Measurements from ENCODE around the gene IRF2BPL. TPM values are rescaled to one million over a fixed set of nuclear protein-coding genes. Genes with fewer than 3 reads are reported as not detected.

IRF2BPL gene
- total RNA-seq, 1 experiment from 2014 or later: 74.6 TPM

DNA sequence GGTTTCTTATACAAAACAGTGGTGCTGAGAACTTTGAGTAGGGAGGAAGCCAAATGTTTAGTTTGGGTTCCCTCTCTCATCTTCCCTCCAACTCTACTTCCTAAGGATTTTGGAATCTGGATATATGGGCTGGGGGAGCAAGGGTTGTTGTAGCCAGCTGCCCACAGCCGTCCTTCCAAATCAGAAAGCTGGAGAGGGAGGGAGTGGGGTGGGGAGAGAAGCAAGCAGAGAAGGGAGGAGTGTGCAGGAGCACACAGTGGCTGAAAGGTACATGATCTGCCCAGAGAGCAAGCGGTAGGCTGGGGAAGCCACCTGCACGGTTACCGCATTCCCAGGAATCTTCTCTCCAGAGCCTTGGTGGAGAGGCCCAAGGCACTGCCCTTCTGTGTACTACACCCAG, 52.7 kb downstream of the IRF2BPL start (continued):
- TF ChIP-seq JUND (IDR thresholded peaks at IDR 0.05) (no peak), POLR2A (IDR thresholded peaks at IDR 0.05; ENCODE audit: borderline replicate concordance, extremely low read depth, insufficient read depth, insufficient read length) (no peak), YY1 (IDR thresholded peaks at IDR 0.05; ENCODE audit: extremely low read depth, insufficient replicate concordance, low read depth, low read length) (no peak), MAX (IDR thresholded peaks at IDR 0.05) (no peak), RAD21 (IDR thresholded peaks at IDR 0.05; ENCODE audit: low read depth) (no peak)

DNA sequence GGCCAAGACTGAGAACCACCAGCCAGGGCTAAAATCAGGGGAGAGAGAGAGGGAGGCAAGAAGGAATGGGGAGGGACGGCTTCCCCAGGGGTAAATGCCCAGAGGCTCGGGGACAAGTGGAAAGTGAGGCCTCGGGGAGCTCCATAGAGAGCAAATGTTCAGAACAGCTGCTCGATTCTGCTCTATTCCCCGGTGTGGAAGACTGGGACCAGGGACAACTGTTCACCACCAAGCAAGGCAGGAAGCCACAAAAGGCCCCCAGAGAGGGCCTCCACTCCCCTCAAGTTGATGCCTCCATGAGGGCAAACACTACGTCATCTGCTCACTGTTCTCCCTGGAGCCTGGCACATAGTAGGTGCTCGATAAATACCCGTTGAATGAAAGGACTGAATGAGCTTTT, 53.5 kb downstream of the IRF2BPL start:
- CTCF ChIA-PET: no interaction called here

More for the DNA sequence above, 53.5 kb downstream of the IRF2BPL start:
- Histone ChIP-seq H3K4me1 (ENCODE audit: control insufficient read depth in 1 of 2, insufficient read depth in 2 of 2, low read length in 2 of 2) (peaks cover 10 to 20% of the 10 kb centered on the region in 2 experiments; a peak in 3 of 4 replicates), H3K9ac (ENCODE audit: low read length) (no peak overlapping the region), H3K36me3 (ENCODE audit: control insufficient read depth in 1 of 2, insufficient read depth in 2 of 2, low read length in 2 of 2) (no peaks in the 10 kb centered on the region), H3K27me3 (ENCODE audit: insufficient read depth, low read length) (no peaks in the 10 kb centered on the region), H3K9me2 (ENCODE audit: insufficient read depth) (no peaks in the 10 kb centered on the region), H2AFZ (ENCODE audit: low read depth, low read length, poor library complexity, severe bottlenecking) (no peak overlapping the region), H3K4me3 (replicated peaks in 1 of 2; ENCODE audit: low read depth in 1 of 2, low read length in 2 of 2) (no peak overlapping the region), H3K27ac (ENCODE audit: low read depth, low read length) (no peak overlapping the region), H4K20me1 (ENCODE audit: insufficient read depth) (no peaks in the 10 kb centered on the region), H3K9me3 (ENCODE audit: control insufficient read depth in 1 of 2, insufficient read depth in 1 of 2, low read depth in 1 of 2, low read length in 2 of 2) (no peaks in the 10 kb centered on the region), H3K4me2 (ENCODE audit: low read length) (no peak overlapping the region), H3K79me2 (ENCODE audit: insufficient read depth, low read length) (no peaks in the 10 kb centered on the region)
- BruUV-seq (replicated peaks): no TSS peak
- DNase-seq (ENCODE audit: low read depth, low spot score) (no peak), ATAC-seq (no peak)
- intact Hi-C loops (cut with micrococcal nuclease): no loop called here
- ChIA-PET RAD21 (ENCODE audit: low non-redundant PET in 1 of 2, low total read pairs in 2 of 2, uncharacterized antibody in 2 of 2, unreplicated experiment in 2 of 2) (no interaction called here), POLR2A (interaction anchor here (1.0 kb wide), 1 partner anchor 13 kb away, joined by 4 read pairs; no protein-coding TSS in a partner anchor)
- no peak for TF ChIP-seq ZNF274 (IDR thresholded peaks at IDR 0.05; ENCODE audit: low read depth, low read length)
- TF ChIP-seq, protein P1, sequence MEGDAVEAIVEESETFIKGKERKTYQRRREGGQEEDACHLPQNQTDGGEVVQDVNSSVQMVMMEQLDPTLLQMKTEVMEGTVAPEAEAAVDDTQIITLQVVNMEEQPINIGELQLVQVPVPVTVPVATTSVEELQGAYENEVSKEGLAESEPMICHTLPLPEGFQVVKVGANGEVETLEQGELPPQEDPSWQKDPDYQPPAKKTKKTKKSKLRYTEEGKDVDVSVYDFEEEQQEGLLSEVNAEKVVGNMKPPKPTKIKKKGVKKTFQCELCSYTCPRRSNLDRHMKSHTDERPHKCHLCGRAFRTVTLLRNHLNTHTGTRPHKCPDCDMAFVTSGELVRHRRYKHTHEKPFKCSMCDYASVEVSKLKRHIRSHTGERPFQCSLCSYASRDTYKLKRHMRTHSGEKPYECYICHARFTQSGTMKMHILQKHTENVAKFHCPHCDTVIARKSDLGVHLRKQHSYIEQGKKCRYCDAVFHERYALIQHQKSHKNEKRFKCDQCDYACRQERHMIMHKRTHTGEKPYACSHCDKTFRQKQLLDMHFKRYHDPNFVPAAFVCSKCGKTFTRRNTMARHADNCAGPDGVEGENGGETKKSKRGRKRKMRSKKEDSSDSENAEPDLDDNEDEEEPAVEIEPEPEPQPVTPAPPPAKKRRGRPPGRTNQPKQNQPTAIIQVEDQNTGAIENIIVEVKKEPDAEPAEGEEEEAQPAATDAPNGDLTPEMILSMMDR (IDR thresholded peaks at IDR 0.05 in 2 of 3, conservative IDR thresholded peaks at IDR 0.05 in 1 of 3; ENCODE audit: borderline replicate concordance in 1 of 3, insufficient read depth in 1 of 3, low read depth in 2 of 3, low read length in 2 of 3): no peak
- no peak for TF ChIP-seq EGR1 (IDR thresholded peaks at IDR 0.05; ENCODE audit: low read depth)
- no peak for TF ChIP-seq EZH2 (IDR thresholded peaks at IDR 0.05)
- no peak for TF ChIP-seq ELF1 (IDR thresholded peaks at IDR 0.05; ENCODE audit: borderline replicate concordance, low read depth)

Other genes with a start within 250 kb of the IRF2BPL start
- gene ANGEL1, start 215.8 kb downstream of the IRF2BPL start, total RNA-seq (2021; ENCODE audit: unreplicated experiment): 20.6 TPM
- gene LRRC74A, start 202.3 kb downstream of the IRF2BPL start, total RNA-seq (2021; ENCODE audit: unreplicated experiment): not detected
- gene CIPC, start 69.5 kb upstream of the IRF2BPL start, total RNA-seq (2021; ENCODE audit: unreplicated experiment): 20.6 TPM
- 0.10 TPM for gene ZDHHC22, start 113.1 kb upstream of the IRF2BPL start, total RNA-seq (2021; ENCODE audit: unreplicated experiment)
- gene TMEM63C, start 153.1 kb upstream of the IRF2BPL start, total RNA-seq (2021; ENCODE audit: unreplicated experiment): 5.7 TPM
- not detected for gene NGB, start 242.5 kb upstream of the IRF2BPL start, total RNA-seq (2021; ENCODE audit: unreplicated experiment)